ENCODE measurements around the gene ICAM3. TPM values are rescaled to one million over a fixed set of nuclear protein-coding genes. Genes with fewer than 3 reads are reported as not detected.

ICAM3 gene
- total RNA-seq, 2 donors from 2014 or later = 27.2 to 31.8 TPM

DNA sequence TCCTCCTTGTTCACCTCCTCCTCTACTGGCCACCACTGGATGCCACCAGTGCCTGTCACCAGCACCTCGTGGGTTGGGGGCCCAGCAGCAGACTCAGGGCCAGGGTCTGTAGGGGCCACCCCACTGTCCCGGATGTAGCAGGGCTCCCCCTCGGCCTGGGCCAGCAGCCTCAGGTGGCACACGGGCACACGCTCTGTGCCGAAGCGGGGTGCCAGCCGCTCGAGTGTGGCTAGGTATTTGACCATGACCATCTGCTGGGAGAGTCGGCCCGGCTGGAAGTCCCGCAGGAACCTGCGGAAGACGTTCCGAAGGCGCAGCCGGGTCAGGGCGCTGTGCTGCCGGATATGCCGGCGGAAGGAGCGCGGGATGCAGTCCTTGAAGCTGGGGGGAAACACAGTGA lies 26.1 kb upstream of the ICAM3 start:
- Histone ChIP-seq H3K9ac (ENCODE audit: low read depth in 2 of 2, low read length in 2 of 2) (no peak overlapping the region), H3K27ac (no peak overlapping the region), H3K4me1 (no peaks in the 10 kb centered on the region), H3K9me3 (no peaks in the 10 kb centered on the region), H3K36me3 (peaks cover 12% of the 10 kb centered on the region), H3K4me3 (no peak overlapping the region), H3K27me3 (no peaks in the 10 kb centered on the region)
- TF ChIP-seq, protein P1, sequence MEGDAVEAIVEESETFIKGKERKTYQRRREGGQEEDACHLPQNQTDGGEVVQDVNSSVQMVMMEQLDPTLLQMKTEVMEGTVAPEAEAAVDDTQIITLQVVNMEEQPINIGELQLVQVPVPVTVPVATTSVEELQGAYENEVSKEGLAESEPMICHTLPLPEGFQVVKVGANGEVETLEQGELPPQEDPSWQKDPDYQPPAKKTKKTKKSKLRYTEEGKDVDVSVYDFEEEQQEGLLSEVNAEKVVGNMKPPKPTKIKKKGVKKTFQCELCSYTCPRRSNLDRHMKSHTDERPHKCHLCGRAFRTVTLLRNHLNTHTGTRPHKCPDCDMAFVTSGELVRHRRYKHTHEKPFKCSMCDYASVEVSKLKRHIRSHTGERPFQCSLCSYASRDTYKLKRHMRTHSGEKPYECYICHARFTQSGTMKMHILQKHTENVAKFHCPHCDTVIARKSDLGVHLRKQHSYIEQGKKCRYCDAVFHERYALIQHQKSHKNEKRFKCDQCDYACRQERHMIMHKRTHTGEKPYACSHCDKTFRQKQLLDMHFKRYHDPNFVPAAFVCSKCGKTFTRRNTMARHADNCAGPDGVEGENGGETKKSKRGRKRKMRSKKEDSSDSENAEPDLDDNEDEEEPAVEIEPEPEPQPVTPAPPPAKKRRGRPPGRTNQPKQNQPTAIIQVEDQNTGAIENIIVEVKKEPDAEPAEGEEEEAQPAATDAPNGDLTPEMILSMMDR (IDR thresholded peaks at IDR 0.05) = no peak
- DNase-seq = no peak
- intact Hi-C loops (cut with DNase I) = no loop called here

DNA sequence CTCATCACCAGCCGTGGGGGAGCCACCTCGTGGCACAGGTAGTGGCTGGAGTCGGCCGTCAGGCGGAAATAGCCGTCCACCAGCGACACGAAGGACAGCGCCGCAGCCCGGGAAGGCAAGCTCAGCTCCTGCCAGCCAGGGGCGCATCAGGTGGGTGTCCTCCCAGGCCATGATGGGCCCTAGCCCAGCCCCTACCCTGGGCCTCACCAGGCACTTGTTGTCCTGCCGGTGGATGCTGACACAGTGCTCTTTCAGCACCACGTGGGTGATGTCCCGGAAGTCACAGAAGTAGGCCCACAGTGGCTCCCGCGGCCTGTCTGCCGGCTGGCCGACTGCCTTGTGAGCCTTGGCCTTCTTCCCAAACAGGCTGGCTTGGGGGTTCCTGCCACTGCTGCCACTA lies 25.2 kb upstream of the ICAM3 start:
- peaks cover 12% of the 10 kb centered on the region for H3K36me3 ChIP-seq
- H3K4me3 ChIP-seq = no peak overlapping the region
- H3K4me1 ChIP-seq = no peaks in the 10 kb centered on the region
- TF ChIP-seq, protein P1 (IDR thresholded peaks at IDR 0.05) = no peak
- DNase-seq = no peak
- H3K27ac ChIP-seq = no peak overlapping the region
- no peaks in the 10 kb centered on the region for H3K9me3 ChIP-seq
- intact Hi-C loops (cut with DNase I) = no loop called here
- H3K9ac ChIP-seq (ENCODE audit: low read depth in 2 of 2, low read length in 2 of 2) = no peak overlapping the region
- no peaks in the 10 kb centered on the region for H3K27me3 ChIP-seq

DNA sequence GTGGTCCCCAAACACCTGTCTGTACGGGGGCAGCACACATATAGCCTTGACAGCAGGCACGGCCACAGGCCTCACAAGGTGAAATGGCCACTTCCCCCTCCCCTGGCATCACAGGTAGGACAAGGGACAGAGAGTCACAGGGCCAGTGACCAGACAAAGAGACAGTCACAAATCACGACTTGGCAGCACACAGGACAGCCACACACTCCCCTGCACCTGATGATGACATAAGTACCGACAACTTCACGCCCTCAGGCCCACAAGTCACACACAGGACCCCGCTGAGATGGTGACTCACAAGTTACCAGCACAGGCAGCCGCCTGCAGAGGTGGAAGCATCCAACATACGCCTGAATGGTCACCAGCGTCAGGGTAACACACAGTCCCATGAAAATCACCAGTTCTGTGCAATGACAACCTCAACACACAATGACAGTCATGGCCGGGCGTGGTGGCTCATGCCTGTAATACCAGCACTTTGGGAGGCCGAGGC lies 24.4 kb upstream of the ICAM3 start:
- Histone ChIP-seq H3K4me1 (no peaks in the 10 kb centered on the region), H3K27me3 (no peaks in the 10 kb centered on the region), H3K4me3 (no peak overlapping the region), H3K27ac (no peak overlapping the region), H3K9me3 (no peaks in the 10 kb centered on the region), H3K36me3 (peaks cover 12% of the 10 kb centered on the region), H3K9ac (ENCODE audit: low read depth in 2 of 2, low read length in 2 of 2) (no peak overlapping the region)
- intact Hi-C loops (cut with DNase I) = no loop called here
- DNase-seq = no peak
- TF ChIP-seq, protein P1 (IDR thresholded peaks at IDR 0.05) = no peak

DNA sequence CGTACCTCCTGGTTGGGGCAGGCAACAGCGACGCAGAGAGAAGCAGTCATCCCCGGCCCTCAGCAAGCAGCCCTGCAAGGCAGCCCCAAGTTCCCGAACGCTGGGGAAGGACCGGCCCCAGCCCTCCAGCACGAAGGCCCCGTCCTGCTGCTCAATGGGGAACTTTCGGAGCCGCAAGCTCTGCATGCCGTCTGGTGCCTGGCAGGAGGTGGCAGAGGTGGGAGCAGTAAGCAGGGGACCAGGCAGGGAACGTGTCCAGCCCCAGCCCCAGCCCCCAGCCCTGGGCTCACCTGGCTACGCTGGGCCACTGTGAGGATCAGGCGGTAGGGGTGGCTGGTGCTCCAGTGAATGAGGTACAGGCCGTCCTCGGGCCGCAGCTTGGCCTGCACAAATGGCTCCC lies 22.8 kb upstream of the ICAM3 start:
- intact Hi-C loops (cut with DNase I) = no loop called here
- Histone ChIP-seq H3K9me3 (no peaks in the 10 kb centered on the region), H3K9ac (ENCODE audit: low read depth in 2 of 2, low read length in 2 of 2) (no peak overlapping the region), H3K36me3 (peaks cover 12% of the 10 kb centered on the region), H3K27me3 (no peaks in the 10 kb centered on the region), H3K27ac (no peak overlapping the region), H3K4me3 (no peak overlapping the region), H3K4me1 (no peaks in the 10 kb centered on the region)
- TF ChIP-seq, protein P1 (IDR thresholded peaks at IDR 0.05) = no peak
- no peak for DNase-seq

DNA sequence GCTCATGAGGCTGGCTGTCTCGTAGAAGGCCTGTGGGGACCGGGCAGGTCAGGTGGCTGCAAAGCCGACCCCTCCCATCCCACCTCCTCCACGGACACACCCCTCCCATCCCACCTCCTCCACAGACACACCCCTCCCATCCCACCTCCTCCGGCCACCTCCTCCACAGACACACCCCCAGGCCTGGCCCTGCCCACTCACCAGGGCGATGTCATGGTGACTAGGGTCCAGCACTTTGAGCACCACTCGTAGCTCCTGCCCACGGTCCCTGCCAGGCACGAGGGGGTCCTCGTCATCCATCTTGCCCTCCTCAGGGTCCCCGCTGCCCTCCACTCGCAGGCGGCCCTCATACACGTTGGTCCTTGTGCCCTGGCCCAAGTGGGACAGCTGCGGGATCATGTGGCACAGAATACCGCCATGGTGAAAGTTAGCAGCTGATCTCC lies 22.2 kb upstream of the ICAM3 start:
- Histone ChIP-seq H3K27me3 (no peaks in the 10 kb centered on the region), H3K9ac (ENCODE audit: low read depth in 2 of 2, low read length in 2 of 2) (no peak overlapping the region), H3K9me3 (no peaks in the 10 kb centered on the region), H3K4me1 (no peaks in the 10 kb centered on the region), H3K4me3 (no peak overlapping the region), H3K36me3 (peaks cover 12% of the 10 kb centered on the region), H3K27ac (no peak overlapping the region)
- no peak for DNase-seq
- intact Hi-C loops (cut with DNase I) = no loop called here
- TF ChIP-seq, protein P1 (IDR thresholded peaks at IDR 0.05) = no peak

Measured in colonic mucosa (tissue), 4 donors.